NT2/D1 (cell line): Measurements from ENCODE around the gene LAMP1.

Experiments
- SUZ12 ChIP-seq: IDR thresholded peaks from 2 replicates; pipeline ENCODE4 v1.6.1; 2011; ENCODE audit not compliant: insufficient read length, insufficient read depth; ENCODE audit errors: extremely low read depth
- YY1 ChIP-seq: IDR thresholded peaks from 2 replicates; pipeline ENCODE4 v1.6.1; 2011; ENCODE audit not compliant: insufficient read length, insufficient read depth
- ZNF274 ChIP-seq: IDR thresholded peaks from 2 replicates; pipeline ENCODE4 v1.6.1; 2011; ENCODE audit warnings: mild to moderate bottlenecking, low read depth, low read length

- TF ChIP-seq YY1 (no peak), ZNF274 (no peak), SUZ12 (no peak)
These were observed 36.0 kb upstream of the LAMP1 start for GRCh38 chr13:113260996-113261395.
